Activated effector memory CD4-positive, alpha-beta T cell treated with Interleukin-2 at 50 U/mL for 16 hours (primary cell): ENCODE data around the gene ZNF526.

ENCODE experiments used
- DNase-seq: peaks from one replicate; pipeline ENCODE4 v3.0.0-alpha.2; 2020

Gene ZNF526

DNA sequence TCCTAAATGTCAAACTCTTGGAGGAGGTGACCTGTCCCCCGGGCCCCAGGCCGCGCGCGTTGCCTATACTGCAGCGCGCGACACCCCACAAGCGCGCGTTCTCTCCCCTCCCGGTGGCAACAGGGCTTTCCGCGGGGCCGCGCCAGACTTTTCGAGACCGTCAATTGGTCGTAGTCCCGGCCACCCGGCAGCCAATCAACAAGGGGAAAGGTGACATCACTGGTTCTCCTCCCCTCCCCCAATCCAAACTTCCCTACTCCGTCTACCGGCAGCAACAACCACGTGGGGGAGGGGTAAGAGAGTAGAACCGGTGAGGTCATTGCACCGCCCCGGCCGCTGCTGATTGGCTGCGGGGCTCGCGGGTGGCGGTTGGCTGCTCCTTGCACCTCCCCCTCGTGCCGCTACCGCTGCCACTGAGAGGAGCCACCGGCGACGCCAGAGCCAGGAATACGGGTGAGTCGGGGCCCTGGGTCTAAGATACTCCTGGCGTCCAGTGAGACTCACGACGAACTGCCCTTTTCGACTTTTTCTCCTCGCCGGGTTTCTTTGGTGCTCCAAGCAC lies 48.1 kb downstream of the ZNF526 start:
- peak; percentile 98 for DNase-seq

GRCh38 chr19:42268704-42269477 lies 48.8 kb downstream of the ZNF526 start, which contains the start of gene CIC:
TSS of gene CIC (plus strand) at chr19:42269252. CDS start at chr19:42271784, 2,532 bp downstream.
- peak; percentile 99 for DNase-seq

DNA sequence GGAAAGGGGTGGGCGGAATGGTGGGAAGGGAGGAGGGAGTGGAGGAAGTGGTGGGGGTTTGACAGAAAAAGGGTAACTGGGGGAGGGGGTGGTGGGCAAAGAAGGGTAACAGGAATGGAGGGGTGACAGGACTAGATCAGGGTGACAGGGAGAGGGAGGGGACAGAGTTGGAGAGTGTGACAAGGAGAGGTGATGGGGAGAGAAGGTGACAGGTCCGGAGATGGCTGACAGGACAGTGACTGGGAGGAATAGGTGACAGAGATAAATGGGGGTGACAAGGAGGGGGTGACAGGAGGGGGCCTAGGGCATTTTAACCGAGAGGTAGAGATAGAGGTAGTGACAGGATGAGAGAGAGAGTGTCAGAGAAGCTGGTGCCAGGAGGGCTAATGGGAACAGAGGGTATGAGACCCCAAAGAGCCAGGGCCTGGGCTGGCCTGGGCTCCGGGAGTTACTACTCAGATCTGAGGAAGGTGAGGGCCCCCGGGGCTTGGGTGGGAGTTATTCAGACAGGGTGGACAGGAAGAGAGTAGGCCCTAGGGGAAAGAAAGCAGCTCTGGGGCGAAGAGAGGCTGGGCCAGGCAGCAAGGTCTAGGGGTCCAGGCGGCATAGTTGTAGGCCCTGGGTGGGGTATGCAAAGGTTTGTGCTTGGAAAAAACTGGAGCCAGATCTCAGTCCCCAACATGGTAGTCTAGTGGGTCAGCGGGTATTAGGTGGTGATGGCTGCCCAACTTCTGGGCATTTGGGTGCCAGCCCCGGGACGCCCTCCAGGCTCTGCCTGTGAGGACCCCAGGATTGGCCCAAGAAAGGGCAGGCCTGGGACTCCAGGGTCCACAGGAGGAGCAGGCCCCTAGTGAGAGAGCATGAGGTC lies 49.6 kb downstream of the ZNF526 start:
- no peak for DNase-seq

GRCh38 chr19:42270346-42271044 lies 50.4 kb downstream of the ZNF526 start:
- DNase-seq: peak; percentile 45

- DNase-seq: no peak
These were observed 50.9 kb downstream of the ZNF526 start for GRCh38 chr19:42271045-42271419.

- DNase-seq: no peak
These were observed 51.9 kb downstream of the ZNF526 start for GRCh38 chr19:42271861-42272534.

DNA sequence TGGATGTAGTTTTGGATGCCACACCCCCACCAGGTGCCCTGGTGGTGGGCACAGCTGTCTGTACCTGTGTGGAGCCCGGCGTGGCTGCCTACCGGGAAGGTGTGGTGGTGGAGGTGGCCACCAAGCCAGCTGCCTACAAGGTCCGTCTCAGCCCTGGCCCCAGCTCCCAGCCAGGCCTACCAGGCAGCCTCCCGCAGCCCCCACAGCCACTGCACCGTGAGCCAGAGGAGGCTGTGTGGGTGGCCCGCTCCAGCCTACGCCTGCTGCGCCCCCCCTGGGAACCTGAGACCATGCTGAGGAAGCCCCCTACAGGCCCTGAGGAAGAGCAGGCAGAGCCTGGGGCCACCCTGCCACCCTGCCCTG lies 52.4 kb downstream of the ZNF526 start:
- DNase-seq: no peak

GRCh38 chr19:42272989-42273406 lies 52.9 kb downstream of the ZNF526 start:
- no peak for DNase-seq

DNA sequence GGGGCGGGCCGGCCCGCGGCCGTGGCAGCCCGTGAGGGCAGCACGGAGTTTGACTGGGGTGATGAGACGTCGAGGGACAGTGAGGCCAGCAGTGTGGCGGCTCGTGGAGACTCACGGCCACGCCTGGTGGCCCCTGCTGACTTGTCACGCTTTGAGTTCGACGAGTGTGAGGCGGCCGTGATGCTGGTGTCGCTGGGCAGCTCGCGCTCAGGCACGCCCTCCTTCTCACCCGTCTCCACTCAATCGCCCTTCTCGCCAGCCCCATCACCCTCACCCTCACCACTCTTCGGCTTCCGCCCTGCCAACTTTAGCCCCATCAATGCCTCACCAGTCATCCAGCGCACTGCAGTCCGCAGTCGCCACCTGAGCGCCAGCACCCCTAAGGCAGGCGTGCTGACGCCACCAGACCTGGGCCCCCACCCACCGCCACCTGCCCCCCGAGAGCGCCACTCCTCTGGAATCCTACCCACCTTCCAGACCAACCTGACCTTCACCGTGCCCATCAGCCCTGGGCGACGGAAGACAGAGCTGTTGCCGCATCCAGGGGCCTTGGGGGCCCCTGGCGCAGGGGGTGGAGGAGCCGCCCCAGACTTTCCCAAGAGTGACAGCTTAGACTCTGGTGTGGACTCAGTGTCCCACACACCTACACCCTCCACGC lies 53.4 kb downstream of the ZNF526 start:
- DNase-seq: no peak

DNA sequence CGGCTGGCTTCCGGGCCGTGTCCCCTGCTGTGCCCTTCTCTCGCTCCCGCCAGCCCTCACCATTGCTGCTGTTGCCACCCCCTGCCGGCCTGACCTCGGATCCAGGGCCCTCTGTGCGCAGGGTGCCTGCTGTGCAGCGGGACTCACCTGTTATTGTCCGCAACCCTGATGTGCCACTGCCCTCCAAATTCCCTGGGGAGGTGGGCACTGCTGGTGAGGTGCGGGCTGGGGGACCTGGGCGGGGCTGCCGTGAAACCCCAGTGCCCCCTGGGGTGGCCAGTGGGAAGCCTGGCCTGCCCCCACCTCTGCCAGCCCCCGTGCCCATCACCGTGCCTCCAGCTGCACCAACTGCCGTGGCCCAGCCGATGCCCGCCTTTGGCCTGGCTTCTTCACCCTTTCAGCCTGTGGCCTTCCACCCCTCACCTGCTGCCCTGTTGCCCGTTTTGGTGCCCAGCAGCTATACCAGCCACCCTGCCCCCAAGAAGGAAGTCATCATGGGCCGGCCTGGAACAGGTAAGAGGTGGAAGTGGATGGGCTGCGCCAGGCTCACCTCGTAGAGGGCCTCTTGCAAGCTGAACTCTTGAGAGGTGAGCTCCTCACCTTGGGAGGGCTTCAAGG lies 54.1 kb downstream of the ZNF526 start:
- no peak for DNase-seq

GRCh38 chr19:42275103-42275502 lies 55.0 kb downstream of the ZNF526 start:
- no peak for DNase-seq

GRCh38 chr19:42275517-42275916 lies 55.4 kb downstream of the ZNF526 start:
- no peak for DNase-seq

DNA sequence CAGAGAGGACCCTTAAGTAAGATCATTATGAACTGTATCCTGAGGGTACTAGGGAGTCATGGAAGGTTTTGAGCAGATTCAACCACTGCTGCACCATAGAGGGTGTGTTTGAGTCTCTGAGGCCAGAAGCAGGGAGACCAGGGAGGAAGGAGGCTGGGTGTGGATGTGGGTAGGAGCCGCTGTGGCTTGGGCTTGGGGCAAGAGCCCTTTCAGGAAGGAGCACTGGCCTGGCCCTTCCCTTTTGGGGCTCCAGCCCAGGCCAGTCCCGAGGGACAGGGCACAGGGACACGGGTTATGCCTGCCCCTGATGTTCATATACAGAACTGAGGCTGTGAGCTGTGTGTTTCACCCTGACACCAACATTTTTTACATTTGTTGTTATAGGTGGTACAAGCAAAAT lies 56.2 kb downstream of the ZNF526 start:
- DNase-seq: no peak

- no peak for DNase-seq
These were observed 56.7 kb downstream of the ZNF526 start for GRCh38 chr19:42276821-42277220.
